PC-3 (cell line): ENCODE measurements around the gene CCNL2. TPM values are rescaled to one million over a fixed set of nuclear protein-coding genes. Genes with fewer than 3 reads are reported as not detected.
"Not testable (repeated sequence)": the region's sequence is repeated elsewhere in the genome, so short reads cannot be mapped to it uniquely, and the experiment has no call there.

ENCODE experiments used
- ATAC-seq: fragments of 200-7000 bp; cut with Tn5 transposase; 2 replicates; pipeline ENCODE4 v1.9.1; 2020; ENCODE audit warnings: mild to moderate bottlenecking, moderate library complexity
- Bru-seq: library from RNA; stranded (reverse); fragments of 400-500 nt; gene quantifications from one replicate; lab custom pipeline; 2021; lab: Mats Ljungman, UMichigan
- BruChase-seq, 2 experiments: library from RNA; stranded (reverse); fragments of 400-500 nt; gene quantifications; one replicate each; lab custom pipeline; 2021; lab: Mats Ljungman, UMichigan
- BruUV-seq: library from RNA; stranded (reverse); fragments of 400-500 nt; replicated peaks from 2 replicates; lab custom pipeline; 2021; lab: Mats Ljungman, UMichigan
- CTCF ChIA-PET: fragments of 300-600 bp; sonication (Branson Sonifier 250); formaldehyde crosslinking; loops from one replicate; lab custom pipeline; 2022; ENCODE audit warnings: antibody characterized with exemption; lab: Charles Lee
- POLR2A ChIA-PET: fragments of 300-600 bp; sonication (Branson Sonifier 250); formaldehyde crosslinking; loops from one replicate; lab custom pipeline; 2022; ENCODE audit warnings: antibody characterized with exemption; ENCODE audit not compliant: unreplicated experiment; lab: Charles Lee
- DNase-seq: peaks from one replicate; pipeline ENCODE4 v3.0.0-alpha.2; 2015
- H2AFZ ChIP-seq: fragments of 300-600 bp; sonication (generic); 2 replicates; pipeline ENCODE4 v1.6.0; 2016; ENCODE audit warnings: antibody characterized with exemption, low read length
- H3F3A ChIP-seq: fragments of 300-600 bp; sonication (generic); one replicate; pipeline ENCODE4 v1.6.0; 2017; ENCODE audit warnings: antibody characterized with exemption, low read length, control low read depth, mild to moderate bottlenecking; ENCODE audit not compliant: unreplicated experiment
- H3K27ac ChIP-seq: fragments of 300-600 bp; sonication (generic); 2 replicates; pipeline ENCODE4 v1.5.1; 2016; ENCODE audit warnings: mild to moderate bottlenecking, low read length
- H3K27me3 ChIP-seq: fragments of 300-600 bp; sonication (generic); 2 replicates; pipeline ENCODE4 v1.6.1; 2016; ENCODE audit warnings: low read length, mixed read lengths
- H3K36me3 ChIP-seq: fragments of 300-600 bp; sonication (generic); 2 replicates; pipeline ENCODE4 v1.6.1; 2016; ENCODE audit warnings: low read depth, mixed run types, low read length, mixed read lengths
- H3K4me1 ChIP-seq: fragments of 300-600 bp; sonication (generic); 2 replicates; pipeline ENCODE4 v1.5.1; 2016; ENCODE audit warnings: low read length; ENCODE audit not compliant: insufficient read depth
- H3K4me2 ChIP-seq: fragments of 300-600 bp; sonication (generic); 2 replicates; pipeline ENCODE4 v1.6.0; 2016; ENCODE audit warnings: low read length
- H3K4me3 ChIP-seq: fragments of 300-600 bp; sonication (generic); 2 replicates; pipeline ENCODE4 v1.5.1; 2016; ENCODE audit warnings: mild to moderate bottlenecking, low read length, mixed read lengths
- H3K79me2 ChIP-seq: fragments of 300-600 bp; sonication (generic); 2 replicates; pipeline ENCODE4 v1.6.1; 2017; ENCODE audit warnings: low read length, mixed read lengths
- H3K9ac ChIP-seq: fragments of 300-600 bp; sonication (generic); 2 replicates; pipeline ENCODE4 v1.6.0; 2016; ENCODE audit warnings: mild to moderate bottlenecking, low read length
- H3K9me2 ChIP-seq: fragments of 300-600 bp; sonication (generic); replicated peaks from 2 replicates; pipeline ENCODE4 v1.6.1; 2016; ENCODE audit warnings: mixed run types, low read length, mixed read lengths
- H3K9me3 ChIP-seq: fragments of 300-600 bp; sonication (generic); 2 replicates; pipeline ENCODE4 v1.6.1; 2016; ENCODE audit warnings: low read length, mixed read lengths
- H4K20me1 ChIP-seq: fragments of 300-600 bp; sonication (generic); 2 replicates; pipeline ENCODE4 v1.6.1; 2016; ENCODE audit warnings: low read length, mixed read lengths
- EZH2 ChIP-seq: fragments of 300-600 bp; sonication (generic); IDR thresholded peaks from one replicate; pipeline ENCODE4 v1.6.1; 2017; ENCODE audit warnings: antibody characterized with exemption, mild to moderate bottlenecking, low read length; ENCODE audit not compliant: unreplicated experiment
- EZH2phosphoT487 ChIP-seq: fragments of 300-600 bp; sonication (generic); IDR thresholded peaks from 2 replicates; pipeline ENCODE4 v1.6.1; 2018; ENCODE audit warnings: mild to moderate bottlenecking, antibody characterized with exemption, low read length, borderline replicate concordance
- intact Hi-C: fragments of 100-400 bp; cut with micrococcal nuclease; formaldehyde crosslinking; loops from 2 replicates; pipeline ENCODE4 v1.9.0; 2023
- long read RNA-seq: library from polyadenylated mRNA; unstranded; transcript quantifications from one replicate; pipeline ENCODE4 v2.0.0, GENCODE V29; 2021; ENCODE audit not compliant: unreplicated experiment
- total RNA-seq: library from RNA; depleted of rRNA; stranded (reverse); fragments of >200 nt; gene quantifications from 2 replicates; pipeline ENCODE4 v1.2.3, GENCODE V29; 2014; rRNA removed
- TF ChIP-seq, protein P1 (sequence below): fragments of 300-600 bp; sonication (generic); conservative IDR thresholded peaks from 2 replicates; pipeline ENCODE4 v1.5.1; 2017; ENCODE audit warnings: antibody characterized with exemption, low read depth, mild to moderate bottlenecking, low read length

CCNL2 gene
- 356 and 385 TPM in 2 replicates for total RNA-seq
- percentile 97 among the genes with signal in this experiment for Bru-seq, nascent RNA
- percentile 99 among the genes with signal in this experiment for BruChase-seq, experiment 1, labeled RNA remaining after a 6-hour chase
- BruChase-seq, experiment 2, labeled RNA remaining after a 2-hour chase: percentile 99 among the genes with signal in this experiment
- long read RNA-seq, full-length matches to known transcripts: 317 of 1,314 reads
- long read RNA-seq, partial matches to known transcripts: 770 of 1,314 reads
- long read RNA-seq, other reads (novel, unspliced or antisense): 227 of 1,314 reads

DNA sequence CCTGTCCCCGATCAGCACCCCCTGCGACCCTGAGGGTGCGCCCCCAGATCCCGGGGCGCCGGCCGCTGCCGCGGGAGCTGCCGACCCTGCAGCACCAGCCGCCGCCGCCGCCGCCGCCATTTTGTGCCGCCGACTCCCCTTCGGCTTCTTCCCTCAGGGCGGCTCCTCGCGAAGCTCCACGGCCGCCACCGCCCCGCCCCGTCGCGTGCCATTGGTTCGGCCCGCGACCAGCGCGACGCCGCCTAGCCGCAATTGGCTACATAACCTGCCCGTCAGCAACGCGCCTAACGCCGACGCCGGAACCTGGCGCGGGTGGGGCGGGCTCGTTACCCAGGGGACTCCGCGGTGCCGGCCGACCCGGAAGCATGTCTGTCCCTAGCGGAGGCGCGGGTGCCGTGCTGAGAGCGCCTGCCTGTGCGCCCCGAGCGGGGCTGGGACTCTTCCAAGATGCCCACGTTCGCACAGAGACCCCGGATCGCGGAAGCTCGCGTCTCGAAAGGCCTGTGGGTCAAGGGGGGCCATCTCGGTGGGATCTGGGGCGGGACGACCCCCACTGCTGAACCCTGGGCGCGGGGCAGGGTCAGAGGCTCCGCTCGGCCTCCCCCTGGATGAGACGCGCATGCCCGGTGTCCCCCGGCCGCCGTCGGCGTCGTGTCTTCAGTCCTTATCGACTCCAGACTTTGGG lies at the start of gene CCNL2:
Gene CCNL2, minus strand, starts transcription at position 149 of the 685 bp plus-strand sequence. Its CDS starts 29 bp downstream, at position 120.
- Histone ChIP-seq H3K36me3 (peaks cover 43% of the 10 kb centered on the region), H3K27ac (peak within 1 kb of the TSS; percentile 58), H3K4me3 (peak within 1 kb of the TSS; percentile 94), H2AFZ (peak within 1 kb of the TSS; percentile 65), H3K9ac (peak within 1 kb of the TSS; percentile 98), H3K4me1 (peaks cover 29% of the 10 kb centered on the region), H4K20me1 (0 out of 2 replicates have a peak, but pooled peaks cover 6% of the 10 kb centered on the region), H3K27me3 (no peaks in the 10 kb centered on the region), H3K79me2 (peaks cover 76% of the 10 kb centered on the region), H3K9me3 (no peaks in the 10 kb centered on the region), H3F3A (no peaks in the 10 kb centered on the region), H3K9me2 (no peaks in the 10 kb centered on the region), H3K4me2 (peak within 1 kb of the TSS; percentile 92)
- no TSS peak for BruUV-seq
- peak; percentile 86 for ATAC-seq
- DNase-seq: peak; percentile 100
- TF ChIP-seq EZH2: no peak
- TF ChIP-seq, protein P1, sequence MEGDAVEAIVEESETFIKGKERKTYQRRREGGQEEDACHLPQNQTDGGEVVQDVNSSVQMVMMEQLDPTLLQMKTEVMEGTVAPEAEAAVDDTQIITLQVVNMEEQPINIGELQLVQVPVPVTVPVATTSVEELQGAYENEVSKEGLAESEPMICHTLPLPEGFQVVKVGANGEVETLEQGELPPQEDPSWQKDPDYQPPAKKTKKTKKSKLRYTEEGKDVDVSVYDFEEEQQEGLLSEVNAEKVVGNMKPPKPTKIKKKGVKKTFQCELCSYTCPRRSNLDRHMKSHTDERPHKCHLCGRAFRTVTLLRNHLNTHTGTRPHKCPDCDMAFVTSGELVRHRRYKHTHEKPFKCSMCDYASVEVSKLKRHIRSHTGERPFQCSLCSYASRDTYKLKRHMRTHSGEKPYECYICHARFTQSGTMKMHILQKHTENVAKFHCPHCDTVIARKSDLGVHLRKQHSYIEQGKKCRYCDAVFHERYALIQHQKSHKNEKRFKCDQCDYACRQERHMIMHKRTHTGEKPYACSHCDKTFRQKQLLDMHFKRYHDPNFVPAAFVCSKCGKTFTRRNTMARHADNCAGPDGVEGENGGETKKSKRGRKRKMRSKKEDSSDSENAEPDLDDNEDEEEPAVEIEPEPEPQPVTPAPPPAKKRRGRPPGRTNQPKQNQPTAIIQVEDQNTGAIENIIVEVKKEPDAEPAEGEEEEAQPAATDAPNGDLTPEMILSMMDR: peak; percentile 54; the same call in 1 of the 2 replicates
- no peak for TF ChIP-seq EZH2phosphoT487
- CTCF ChIA-PET: interaction anchor here (0.5 to 1.0 kb wide), 4 partner anchors 23 to 106 kb away, joined by 3 to 9 read pairs (median 4); no protein-coding TSS in a partner anchor
- POLR2A ChIA-PET: interaction anchor here (0.6 to 0.7 kb wide), 3 partner anchors 24 to 140 kb away, joined by 3 to 4 read pairs (median 3); partner anchors contain the start of gene AURKAIP1
- intact Hi-C loops: loop anchor here (2.0 kb wide), 2 partner anchors 23 to 105 kb away; no protein-coding TSS in a partner anchor

DNA sequence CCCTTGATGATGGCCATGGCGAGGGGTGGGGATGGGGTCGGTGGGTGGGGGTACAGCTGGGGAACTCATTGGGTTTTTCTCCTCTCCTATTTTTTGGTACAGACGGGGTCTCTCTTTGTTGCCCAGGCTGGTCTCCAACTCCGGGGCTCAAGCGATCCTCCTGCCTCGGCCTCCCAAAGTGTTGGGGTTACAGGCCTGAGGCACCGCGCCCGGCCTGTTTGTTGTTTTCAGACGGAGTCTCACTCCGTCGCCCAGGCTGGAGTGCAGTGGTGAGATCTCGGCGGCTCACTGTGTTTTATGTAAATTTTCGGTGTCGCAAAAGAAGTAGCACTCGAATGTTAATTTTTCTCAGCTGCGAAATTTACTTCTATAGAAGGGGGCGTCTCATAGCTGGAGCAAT lies 47.5 kb upstream of the CCNL2 start:
- BruUV-seq, CTCF ChIA-PET, POLR2A ChIA-PET, intact Hi-C loops, H3K27me3 ChIP-seq, H3K4me3 ChIP-seq, H3K4me1 ChIP-seq, H3K9me3 ChIP-seq, H3K79me2 ChIP-seq, H3K9ac ChIP-seq, H4K20me1 ChIP-seq, H3K4me2 ChIP-seq, H3K36me3 ChIP-seq, H3K9me2 ChIP-seq, ATAC-seq, H3K27ac ChIP-seq, H2AFZ ChIP-seq, H3F3A ChIP-seq, DNase-seq: not testable (repeated sequence)

DNA sequence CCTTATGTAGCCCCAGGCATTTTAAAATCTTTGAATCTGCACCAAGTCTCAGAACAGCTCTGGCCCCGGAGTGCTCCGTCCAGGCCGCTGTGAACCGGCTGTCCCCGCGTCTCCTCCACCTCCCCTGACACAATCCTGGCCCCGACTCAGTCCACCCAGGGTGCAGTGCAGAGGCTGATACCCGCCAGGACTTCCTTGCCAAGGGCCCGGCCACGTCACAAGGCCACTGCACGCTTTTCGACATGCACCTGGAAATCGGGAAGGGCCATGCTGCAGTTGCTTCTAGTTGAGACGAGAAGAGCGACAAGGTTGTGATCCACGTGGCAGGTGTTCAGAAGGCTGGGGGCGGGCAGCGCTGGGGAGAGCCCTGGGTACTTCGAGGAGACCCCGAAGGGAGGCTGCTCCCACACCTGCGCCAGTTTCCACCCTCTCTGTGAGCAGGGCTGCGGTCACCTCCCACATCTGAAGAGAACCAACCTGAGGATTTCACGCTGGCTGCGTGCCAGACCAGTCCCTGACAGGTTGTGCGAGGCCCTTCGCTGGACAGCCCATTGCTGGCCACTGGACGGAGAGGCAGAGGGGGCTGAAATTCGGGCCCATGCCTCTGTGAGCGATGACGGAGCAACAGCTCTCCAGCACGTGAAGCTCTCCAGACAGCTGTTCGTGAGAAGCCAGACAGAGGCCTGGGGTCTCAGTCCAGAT lies 43.1 kb upstream of the CCNL2 start:
- ATAC-seq: no peak
- Histone ChIP-seq H3K79me2 (no peaks in the 10 kb centered on the region), H3K27me3 (no peaks in the 10 kb centered on the region), H3K9me2 (no peaks in the 10 kb centered on the region), H3K36me3 (no peaks in the 10 kb centered on the region), H3K4me1 (no peaks in the 10 kb centered on the region), H3F3A (no peaks in the 10 kb centered on the region), H3K9me3 (no peaks in the 10 kb centered on the region), H3K27ac (no peak overlapping the region), H3K9ac (no peak overlapping the region), H4K20me1 (no peaks in the 10 kb centered on the region), H3K4me2 (no peak overlapping the region), H2AFZ (no peak overlapping the region), H3K4me3 (no peak overlapping the region)
- no TSS peak for BruUV-seq
- ChIA-PET CTCF (interaction anchor here (0.6 to 1.6 kb wide), 3 partner anchors 16 to 62 kb away, joined by 3 to 6 read pairs (median 3); no protein-coding TSS in a partner anchor), POLR2A (no interaction called here)
- no peak for DNase-seq
- intact Hi-C loops: no loop called here
- TF ChIP-seq, protein P1: no peak
- TF ChIP-seq EZH2: no peak
- no peak for TF ChIP-seq EZH2phosphoT487
